Stimulated activated CD4-positive, alpha-beta T cell treated with anti-CD3 and anti-CD28 coated beads, Interleukin-15, amount 100 ng/mL, for 24 hours (primary cell): ENCODE results near the gene NCKAP5.

Experiments used
- DNase-seq: peaks from one replicate; pipeline ENCODE4 v3.0.0-alpha.2; 2020

NCKAP5 gene

DNA sequence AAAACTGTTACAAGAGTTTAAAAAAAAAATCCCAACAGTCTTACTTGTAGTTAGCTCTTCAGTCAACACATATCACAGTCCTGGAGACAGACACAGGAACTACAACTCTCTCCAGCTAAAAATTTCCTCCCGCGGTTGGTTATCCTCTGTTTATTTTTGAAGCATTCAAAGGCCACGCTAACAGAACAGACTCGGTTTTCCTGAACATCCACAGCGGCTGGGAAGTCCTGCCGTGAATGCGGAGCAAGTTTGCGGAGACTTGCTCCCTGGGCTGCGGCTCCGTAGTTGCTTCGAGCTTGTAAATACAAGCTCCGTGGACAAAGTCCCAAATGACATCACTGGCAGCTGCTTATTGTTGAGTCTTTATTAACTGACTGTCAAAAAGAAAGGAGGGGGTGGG is at the start of gene NCKAP5:
Gene NCKAP5 (minus strand): TSS at position 292 of the 400 bp plus-strand sequence. CDS start 50,937 bp downstream, outside the sequence.
- DNase-seq: no peak

DNA sequence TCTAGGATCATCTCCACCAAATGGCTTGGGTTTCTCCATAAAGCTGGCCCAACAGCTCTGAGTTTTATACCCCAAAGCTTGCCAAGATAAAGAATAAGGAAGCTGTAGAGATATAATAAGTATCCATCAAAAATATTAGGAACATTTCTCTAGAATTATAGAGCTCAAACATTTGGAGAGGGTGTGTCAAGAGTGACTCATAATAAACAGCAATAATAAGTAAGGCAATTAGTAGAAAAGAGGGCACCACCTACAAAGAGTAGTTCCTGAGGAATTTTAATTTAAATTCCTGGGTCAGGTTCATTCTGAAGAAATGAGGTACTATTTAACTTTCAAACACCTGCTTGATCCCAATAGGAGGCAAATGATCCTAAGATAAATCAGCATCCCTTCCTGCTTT is 41.4 kb upstream of the NCKAP5 start:
- DNase-seq: no peak

- no peak for DNase-seq
Measured at GRCh38 chr2:133608291-133608690, 40.0 kb upstream of the NCKAP5 start.

DNA sequence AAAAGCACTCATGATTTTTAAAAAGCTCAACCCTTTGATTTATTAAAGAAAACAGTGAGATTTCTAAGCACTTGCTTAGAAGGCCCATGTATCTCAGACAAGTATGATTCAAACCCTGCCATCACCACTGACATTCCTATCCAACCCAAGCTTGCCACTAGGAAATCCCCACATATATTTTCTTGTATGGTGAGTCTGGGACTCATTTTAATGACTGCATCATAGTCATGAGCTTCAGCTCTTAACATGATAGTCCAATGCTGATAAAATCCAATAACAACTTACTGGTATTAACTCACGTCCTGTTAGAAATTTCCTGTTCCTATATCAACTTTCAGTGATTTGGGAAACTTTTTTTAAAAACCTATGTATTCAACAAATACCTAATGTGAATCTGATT is 39.4 kb upstream of the NCKAP5 start:
- no peak for DNase-seq

DNA sequence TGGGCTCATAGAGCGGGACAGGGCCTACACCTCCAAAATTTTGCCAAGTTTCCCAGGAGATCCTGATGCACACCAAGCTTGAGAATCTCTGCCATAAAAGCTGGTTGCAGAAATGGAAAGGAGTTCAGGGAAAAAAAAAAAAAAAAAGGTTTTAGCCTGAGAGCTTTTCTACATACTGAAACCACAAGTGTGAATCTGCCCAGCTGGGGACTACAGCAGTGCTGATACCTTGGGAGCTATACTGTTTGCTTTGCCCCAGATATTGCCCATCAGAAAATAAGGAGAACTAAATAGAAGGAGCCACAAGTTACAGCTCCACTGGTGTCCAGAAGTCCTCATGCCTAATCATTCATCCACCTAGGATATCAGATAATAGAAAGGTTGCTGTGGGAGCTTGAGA is 38.4 kb upstream of the NCKAP5 start:
- no peak for DNase-seq

GRCh38 chr2:133605766-133606137 is 37.5 kb upstream of the NCKAP5 start:
- no peak for DNase-seq

- DNase-seq: no peak
Measured at GRCh38 chr2:133605011-133605765, 36.9 kb upstream of the NCKAP5 start.

DNA sequence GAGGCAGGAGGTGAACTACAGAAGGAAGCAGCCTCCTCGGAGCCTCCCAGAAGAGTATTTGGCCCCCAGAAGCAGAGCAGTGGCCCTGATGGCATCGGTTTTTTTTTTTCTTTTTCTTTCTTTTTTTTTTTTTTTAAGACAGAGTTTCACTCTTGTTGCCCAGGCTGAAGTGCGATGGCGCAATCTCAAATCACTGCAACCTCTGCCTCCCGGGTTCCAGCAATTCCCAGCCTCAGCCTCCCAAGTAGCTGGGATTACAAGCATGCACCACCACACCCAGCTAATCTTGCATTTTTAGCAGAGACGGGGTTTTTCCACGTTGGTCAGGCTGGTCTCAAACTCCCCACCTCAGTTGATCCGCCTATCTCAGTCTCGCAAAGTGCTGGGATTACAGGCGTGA is 34.8 kb upstream of the NCKAP5 start:
- DNase-seq: no peak

DNA sequence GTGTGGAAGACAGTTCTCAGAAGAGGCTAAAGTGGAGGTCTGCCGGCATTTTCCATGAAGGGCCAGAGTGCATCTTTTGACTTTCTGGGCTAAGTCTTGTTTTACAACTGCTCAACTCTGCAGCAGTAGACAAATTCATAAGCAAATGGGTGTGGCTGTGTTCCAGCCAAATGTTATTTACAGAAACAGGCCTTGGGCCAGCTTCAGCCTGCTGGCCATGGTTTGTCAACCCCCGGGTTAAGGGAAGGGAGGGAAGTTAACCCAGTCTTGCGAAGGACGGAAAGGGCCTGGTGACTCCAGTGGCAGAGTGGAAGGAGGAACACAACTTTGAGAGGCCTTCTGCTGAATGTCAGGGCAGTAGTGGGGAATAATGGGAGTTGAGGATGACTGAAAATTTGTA is 34.3 kb upstream of the NCKAP5 start:
- DNase-seq: no peak

DNA sequence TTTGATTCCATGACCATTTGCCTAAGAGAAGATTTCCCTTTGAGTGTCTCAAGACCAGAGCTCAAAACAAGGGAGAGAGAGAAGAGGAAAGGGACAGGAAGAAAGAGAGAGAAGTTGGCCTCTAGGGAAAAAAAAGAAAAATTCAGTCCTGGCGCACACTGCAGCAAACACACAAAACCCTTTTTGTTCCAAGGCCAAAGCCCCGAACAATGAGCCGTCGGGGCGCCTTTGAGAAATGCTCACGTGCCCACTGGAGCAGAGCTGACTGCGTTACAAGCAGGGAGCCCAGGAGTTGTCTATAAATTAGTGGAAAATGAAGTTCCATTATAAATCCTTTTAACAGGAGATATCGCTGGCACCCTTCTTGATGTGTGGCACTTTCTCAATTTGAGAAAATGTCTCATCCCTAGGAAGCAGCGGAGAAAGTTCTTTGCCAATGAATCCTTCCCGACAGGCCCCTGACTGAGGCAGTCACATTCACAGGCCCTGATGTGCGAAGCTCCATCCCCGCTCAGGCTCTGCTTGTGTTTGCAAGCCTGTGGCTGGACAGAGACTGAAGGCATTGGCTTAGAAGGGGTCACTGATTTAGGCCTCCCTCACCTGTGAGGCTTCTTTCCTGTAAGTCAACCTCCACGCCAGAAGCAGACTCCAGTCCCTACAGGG is 32.1 kb upstream of the NCKAP5 start:
- no peak for DNase-seq

DNA sequence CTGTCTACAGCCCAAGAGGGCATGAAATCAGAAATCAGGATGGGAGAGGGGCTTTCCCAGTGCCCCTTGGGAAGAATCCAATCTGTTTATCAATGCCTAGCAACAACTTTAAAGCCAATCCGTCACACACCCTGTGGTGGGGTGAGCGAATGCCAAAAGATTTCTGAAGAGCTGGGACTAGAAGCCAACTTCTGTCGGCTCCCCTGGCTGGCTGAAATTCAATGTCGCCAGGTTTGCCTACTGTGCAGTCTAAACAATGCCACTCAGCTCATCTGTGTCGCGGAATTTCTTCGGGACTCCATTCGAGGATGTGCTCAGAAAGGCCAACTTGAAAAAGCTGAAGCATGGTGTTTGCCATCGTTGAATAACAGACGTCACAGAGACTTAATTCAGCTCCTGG is 31.5 kb upstream of the NCKAP5 start:
- no peak for DNase-seq

GRCh38 chr2:133599211-133599803 is 31.0 kb upstream of the NCKAP5 start:
- DNase-seq: no peak

- DNase-seq: no peak
Measured at GRCh38 chr2:133598769-133599168, 30.5 kb upstream of the NCKAP5 start.

- no peak for DNase-seq
Measured at GRCh38 chr2:133596701-133597393, 28.6 kb upstream of the NCKAP5 start.

GRCh38 chr2:133591164-133591563 is 22.9 kb upstream of the NCKAP5 start:
- no peak for DNase-seq

DNA sequence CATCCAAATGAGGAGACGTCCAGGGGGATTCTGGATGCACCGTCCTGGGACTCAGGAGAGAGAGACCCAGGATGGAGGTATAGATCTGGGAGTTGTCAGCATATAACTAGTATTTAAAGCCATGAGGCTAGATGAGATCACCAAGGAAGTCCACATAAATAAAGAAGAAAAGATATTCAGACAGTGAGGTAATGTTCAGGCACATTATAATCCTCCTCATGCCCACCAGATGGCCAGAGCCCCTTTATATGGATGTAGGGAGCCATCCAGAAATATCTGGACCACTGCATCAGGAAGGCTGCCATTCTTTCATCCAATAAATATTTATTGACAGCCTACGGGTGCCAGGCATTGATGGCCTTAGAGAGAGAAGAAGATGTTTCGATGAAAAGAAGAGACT is 21.2 kb upstream of the NCKAP5 start:
- no peak for DNase-seq

DNA sequence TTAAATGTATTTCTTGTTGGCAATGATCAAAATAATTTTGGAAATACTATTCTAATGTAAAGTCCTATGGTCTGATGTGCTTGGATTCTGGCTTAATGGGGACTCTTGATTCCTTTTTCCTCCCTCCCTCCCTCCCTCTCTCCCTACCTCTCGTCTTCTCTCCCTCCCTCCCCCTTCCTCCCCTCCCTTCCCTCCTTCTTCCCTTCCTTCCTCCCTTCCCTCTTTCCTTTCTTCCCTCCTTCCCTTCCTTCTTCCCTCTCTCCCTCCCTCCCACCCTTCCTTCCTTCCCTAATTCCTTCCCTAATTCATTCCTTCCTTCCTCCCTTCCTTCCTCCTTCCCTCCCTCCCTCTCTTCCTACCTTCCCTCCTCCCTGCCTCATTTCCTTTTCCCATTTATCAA is 19.9 kb upstream of the NCKAP5 start:
- no peak for DNase-seq

- DNase-seq: no peak
Measured at GRCh38 chr2:133586978-133587377, 18.7 kb upstream of the NCKAP5 start.

DNA sequence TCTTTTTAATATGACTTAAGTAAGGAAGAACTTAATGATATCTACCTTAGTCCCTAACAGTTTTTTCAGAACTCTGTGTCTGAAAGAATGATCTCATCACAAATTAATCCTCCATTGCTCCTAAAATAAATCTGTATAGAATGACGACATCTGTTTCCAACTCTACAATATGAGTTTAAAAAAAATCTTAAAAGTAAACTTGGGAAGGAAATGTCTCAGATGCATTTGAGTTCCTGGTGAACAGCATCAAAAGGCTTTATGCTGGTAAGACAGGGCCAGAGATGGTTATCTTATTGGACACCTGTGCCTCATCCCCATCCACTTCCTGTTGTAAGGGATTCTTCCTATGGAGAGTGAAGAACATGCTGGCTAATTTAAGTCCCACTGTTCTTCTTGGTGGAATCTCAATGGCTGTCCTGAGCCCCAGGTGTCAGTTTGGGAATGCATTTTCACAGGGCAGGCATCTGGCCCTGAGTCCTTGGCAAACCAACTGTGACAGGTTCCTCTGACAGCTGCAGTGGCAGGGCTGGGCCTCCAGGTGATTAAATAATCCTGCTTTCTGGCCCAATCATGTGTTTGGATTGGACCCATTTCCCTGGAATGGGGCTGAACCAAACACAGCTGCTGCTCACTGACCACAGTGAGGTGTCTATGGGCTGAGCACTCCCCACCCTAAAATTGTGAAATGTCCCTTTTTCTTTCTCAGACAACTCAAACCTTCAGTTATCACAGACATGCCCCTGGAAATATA is 12.9 kb upstream of the NCKAP5 start:
- DNase-seq: no peak

DNA sequence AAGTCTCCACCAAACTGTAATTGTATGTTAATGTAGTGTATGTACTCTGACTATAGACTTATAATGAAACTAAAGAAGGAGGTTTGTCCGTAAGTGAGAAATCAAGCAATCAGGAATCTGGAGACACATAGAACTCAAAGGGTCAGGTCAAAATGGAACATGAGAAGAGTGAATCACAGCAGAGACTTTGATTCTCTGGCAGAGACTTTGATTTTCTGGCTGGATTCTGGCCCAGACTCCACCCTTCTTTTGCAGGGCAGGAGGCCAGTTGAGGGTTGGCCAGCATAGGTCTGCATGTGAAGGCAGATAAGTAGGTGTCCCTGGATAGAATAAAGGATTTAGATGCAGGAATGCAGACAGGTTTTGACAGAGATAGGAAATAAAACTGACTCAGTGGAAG is 11.0 kb upstream of the NCKAP5 start:
- DNase-seq: no peak

DNA sequence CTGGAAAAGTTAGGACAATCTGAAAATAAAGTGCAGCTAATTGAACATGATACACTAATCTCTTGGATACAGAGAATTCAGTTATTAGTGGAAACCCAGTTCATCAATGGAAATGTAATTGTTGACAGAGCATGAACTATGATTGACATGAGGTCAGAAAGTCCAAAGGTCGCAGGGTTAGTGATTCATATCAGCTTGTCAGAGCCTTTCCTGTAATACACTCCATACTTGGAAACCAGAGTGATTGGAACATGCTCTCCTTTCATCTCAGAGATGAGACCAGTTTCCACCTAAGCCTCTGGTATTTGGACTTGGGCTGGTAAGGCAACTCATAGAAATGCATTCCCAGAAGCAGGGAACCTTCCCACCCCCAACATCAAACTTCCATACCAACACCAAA is 8.5 kb upstream of the NCKAP5 start:
- DNase-seq: no peak

DNA sequence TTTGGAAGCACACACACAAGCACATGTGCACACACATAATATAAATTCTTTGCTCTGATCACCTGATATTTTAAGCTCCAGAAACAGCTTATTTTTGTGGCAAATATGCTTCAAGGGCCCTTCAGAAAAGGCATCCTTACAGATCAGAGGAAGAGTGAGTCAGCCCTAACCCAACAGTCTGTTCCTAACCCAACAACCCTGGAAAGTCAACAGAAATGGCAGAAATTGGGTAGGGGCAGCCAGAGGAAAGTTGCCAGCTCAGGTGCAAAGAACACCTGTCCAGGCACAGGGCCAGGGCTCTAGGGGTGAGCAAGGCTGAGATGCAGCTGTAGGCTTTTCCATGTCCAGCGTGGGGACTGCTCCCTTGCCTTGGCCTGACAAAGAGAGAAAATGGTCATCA is 6.4 kb upstream of the NCKAP5 start:
- DNase-seq: no peak

DNA sequence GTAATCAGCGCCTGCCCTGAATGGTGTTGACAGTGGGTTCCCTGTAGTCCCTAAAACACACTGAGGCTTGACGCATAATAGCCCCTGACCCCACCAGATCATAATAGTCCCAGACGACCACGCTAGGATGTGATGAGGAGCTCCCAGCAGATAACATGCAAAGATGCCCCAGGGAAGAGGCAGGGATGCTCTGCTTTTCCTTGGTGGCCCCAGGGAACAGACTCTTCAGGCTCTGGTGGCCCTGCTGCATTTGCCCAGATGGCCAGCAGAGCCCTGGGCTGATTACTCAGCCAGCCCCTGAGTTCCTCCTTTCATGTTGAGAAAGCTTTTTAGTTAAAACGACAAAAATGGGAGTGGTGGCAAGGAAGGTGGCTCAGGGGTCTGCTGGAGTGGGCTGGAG is 5.9 kb upstream of the NCKAP5 start:
- DNase-seq: no peak
